Measurements from ENCODE around the gene SHISA6. TPM values are rescaled to one million over a fixed set of nuclear protein-coding genes. Genes with fewer than 3 reads are reported as not detected.
"Not testable (repeated sequence)": the region's sequence is repeated elsewhere in the genome, so short reads cannot be mapped to it uniquely, and the experiment has no call there.

SHISA6 gene
- total RNA-seq, 1 experiment from 2014 or later: not detected

DNA sequence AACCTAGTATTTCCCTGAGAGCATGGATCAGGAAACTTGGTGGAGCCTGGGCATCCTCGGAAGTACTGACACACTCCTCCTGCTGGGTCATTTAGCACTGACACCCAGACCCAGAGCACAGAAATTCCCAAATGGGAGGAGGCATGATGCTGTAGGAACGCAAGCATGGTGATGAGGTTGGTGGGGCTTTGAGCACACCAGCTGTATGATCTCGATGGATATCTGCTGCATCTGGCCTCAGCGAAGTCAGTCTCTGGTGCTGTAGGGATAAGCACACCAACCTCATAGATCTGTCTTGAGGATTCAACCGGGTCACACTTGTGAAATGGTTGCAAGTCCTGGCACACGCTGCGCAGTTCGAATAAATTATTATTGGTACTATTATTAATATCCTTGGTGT, 52.5 kb downstream of the SHISA6 start:
- in situ Hi-C loops (cut with HindIII; ENCODE audit: low pct_unique_long_range_greater_than_20kb, low sequenced_read_pairs): no loop called here
- DNase-seq (ENCODE audit: low read depth): no peak

DNA sequence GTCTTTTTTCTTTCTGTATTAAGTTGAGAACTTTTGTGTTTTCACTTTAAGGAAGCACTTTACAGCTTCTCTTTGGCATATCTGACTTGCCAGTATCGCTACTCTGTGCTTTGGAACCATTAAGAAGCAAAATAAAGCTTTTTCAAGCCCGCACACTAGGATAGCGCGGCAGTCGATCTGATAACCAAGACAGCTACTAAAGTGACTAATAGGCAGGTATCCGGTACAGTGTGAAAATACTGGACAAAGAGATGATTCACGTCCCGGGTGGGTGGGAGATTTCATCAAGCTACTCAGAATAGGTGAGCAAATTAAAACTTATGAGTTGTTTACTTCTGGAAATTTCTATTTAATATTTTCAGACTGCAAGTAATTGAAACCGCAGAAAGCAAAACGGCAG, 53.8 kb downstream of the SHISA6 start:
- in situ Hi-C loops (cut with HindIII; ENCODE audit: low pct_unique_long_range_greater_than_20kb, low sequenced_read_pairs): no loop called here
- no peak for DNase-seq (ENCODE audit: low read depth)

GRCh38 chr17:11296994-11297393, 56.0 kb downstream of the SHISA6 start:
- no peak for DNase-seq (ENCODE audit: low read depth)
- in situ Hi-C loops (cut with HindIII; ENCODE audit: low pct_unique_long_range_greater_than_20kb, low sequenced_read_pairs): no loop called here

GRCh38 chr17:11298401-11298800, 57.4 kb downstream of the SHISA6 start:
- DNase-seq (ENCODE audit: low read depth): no peak
- in situ Hi-C loops (cut with HindIII; ENCODE audit: low pct_unique_long_range_greater_than_20kb, low sequenced_read_pairs): no loop called here

- in situ Hi-C loops (cut with HindIII; ENCODE audit: low pct_unique_long_range_greater_than_20kb, low sequenced_read_pairs): no loop called here
- DNase-seq (ENCODE audit: low read depth): no peak
Observed at GRCh38 chr17:11300201-11300600, 59.2 kb downstream of the SHISA6 start.

- in situ Hi-C loops (cut with HindIII; ENCODE audit: low pct_unique_long_range_greater_than_20kb, low sequenced_read_pairs): no loop called here
- DNase-seq (ENCODE audit: low read depth): no peak
Observed at GRCh38 chr17:11300738-11301137, 59.7 kb downstream of the SHISA6 start.

GRCh38 chr17:11301874-11302273, 60.9 kb downstream of the SHISA6 start:
- not testable (repeated sequence) for DNase-seq (ENCODE audit: low read depth)

DNA sequence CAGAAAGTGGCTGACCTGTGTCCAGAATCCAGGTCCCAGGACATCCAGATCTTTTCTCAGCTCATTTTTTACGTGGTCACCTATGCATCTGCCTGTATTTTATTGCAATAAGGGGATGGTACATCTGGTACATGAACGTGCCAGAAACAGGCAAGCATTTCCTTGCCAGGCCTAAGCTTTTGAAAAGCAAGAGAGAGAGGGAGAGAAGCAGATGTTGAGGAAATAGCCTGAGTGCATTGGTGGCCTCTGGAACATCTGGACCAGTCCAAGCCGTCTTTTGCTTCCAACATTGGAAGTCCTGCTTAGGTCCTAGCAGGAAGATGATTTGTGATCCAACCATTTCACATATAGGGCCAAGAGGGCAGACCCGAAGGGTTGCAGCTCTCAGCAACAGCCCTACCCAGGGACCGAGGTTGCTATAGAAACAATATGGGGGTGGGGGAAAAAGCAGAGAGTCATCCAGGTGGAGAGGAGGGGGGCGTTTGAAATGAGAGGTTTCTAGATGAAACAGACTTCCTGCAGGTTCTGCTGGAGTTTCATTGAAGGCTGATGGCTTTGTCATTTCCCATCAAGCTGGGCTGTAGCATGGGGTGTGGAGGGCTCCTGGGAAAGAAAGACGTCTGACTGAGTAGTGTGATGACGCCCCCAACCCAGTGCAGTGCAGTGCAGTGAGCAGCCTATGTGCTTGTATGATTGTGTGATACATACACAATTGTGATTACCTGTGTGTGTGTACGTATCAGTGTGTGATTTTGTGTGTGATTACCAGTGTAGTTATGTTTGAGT, 61.6 kb downstream of the SHISA6 start:
- in situ Hi-C loops (cut with HindIII; ENCODE audit: low pct_unique_long_range_greater_than_20kb, low sequenced_read_pairs): no loop called here
- DNase-seq (ENCODE audit: low read depth): no peak

More at GRCh38 chr17:11301874-11302273, 60.9 kb downstream of the SHISA6 start:
- in situ Hi-C loops (cut with HindIII; ENCODE audit: low pct_unique_long_range_greater_than_20kb, low sequenced_read_pairs): not testable (repeated sequence)

GRCh38 chr17:11303773-11304394, 62.9 kb downstream of the SHISA6 start:
- no peak for DNase-seq (ENCODE audit: low read depth)
- in situ Hi-C loops (cut with HindIII; ENCODE audit: low pct_unique_long_range_greater_than_20kb, low sequenced_read_pairs): no loop called here

- DNase-seq (ENCODE audit: low read depth): no peak
- in situ Hi-C loops (cut with HindIII; ENCODE audit: low pct_unique_long_range_greater_than_20kb, low sequenced_read_pairs): no loop called here
Observed at GRCh38 chr17:11304568-11304967, 63.6 kb downstream of the SHISA6 start.

DNA sequence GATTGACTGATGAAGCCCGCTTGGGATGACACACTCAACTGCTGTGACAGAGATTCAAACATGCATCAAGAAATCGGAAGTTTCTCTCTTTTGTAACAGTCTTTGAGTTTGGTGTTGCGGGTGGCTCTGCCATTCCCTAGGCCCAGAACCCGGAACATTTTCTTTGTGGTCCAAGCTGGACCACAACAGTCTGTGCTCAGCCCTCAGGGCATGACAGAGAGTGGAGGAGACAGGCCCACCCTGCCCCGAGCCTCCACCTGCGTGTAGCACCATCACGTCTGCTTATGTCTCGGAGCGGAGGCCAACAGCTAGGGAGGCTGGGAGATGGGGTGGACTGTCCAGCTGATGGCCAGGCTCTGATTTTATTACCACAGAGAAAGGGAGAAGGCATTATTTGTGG, 64.5 kb downstream of the SHISA6 start:
- in situ Hi-C loops (cut with HindIII; ENCODE audit: low pct_unique_long_range_greater_than_20kb, low sequenced_read_pairs): no loop called here
- DNase-seq (ENCODE audit: low read depth): no peak

- DNase-seq (ENCODE audit: low read depth): no peak
- in situ Hi-C loops (cut with HindIII; ENCODE audit: low pct_unique_long_range_greater_than_20kb, low sequenced_read_pairs): no loop called here
Observed at GRCh38 chr17:11308531-11308930, 67.5 kb downstream of the SHISA6 start.

DNA sequence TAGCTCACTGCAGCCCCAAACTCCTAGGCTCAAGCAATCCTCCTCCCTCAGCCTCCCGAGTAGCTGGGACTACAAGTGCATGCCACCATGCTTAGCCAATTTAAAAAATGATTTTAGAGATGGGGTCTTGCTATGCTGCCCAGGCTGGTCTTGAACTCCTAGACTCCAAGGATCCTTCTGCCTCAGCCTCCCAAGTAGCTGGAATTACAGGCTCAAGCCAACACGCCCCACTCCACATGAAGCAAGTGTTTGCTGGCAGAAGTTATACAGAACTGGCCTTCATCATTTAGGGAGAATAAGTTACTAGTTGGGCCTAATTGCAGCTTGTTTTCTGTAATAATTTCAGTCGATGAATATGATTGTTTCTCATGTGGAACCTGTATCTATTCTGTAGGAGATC, 68.0 kb downstream of the SHISA6 start:
- no peak for DNase-seq (ENCODE audit: low read depth)
- in situ Hi-C loops (cut with HindIII; ENCODE audit: low pct_unique_long_range_greater_than_20kb, low sequenced_read_pairs): no loop called here

DNA sequence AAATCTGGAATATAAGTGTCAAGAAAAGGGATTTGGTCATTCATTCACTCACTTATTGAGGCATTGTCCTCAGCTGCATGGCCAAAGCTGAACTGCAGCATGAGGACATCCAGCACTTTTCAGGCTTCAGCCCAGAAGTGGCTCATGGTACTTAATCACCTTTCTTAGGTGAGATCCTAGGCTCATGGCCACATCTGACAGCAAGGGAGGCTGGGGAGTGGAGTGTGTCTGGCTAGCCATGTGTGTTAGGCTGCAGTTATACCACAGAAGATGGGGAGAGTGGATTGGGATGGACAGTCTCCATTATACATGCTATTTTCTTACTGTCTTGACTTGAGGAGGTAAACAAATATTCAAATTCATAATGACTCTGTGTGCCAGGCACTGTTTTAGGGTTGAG, 68.8 kb downstream of the SHISA6 start:
- no peak for DNase-seq (ENCODE audit: low read depth)
- in situ Hi-C loops (cut with HindIII; ENCODE audit: low pct_unique_long_range_greater_than_20kb, low sequenced_read_pairs): no loop called here

GRCh38 chr17:11316451-11316850, 75.4 kb downstream of the SHISA6 start:
- DNase-seq (ENCODE audit: low read depth); in situ Hi-C loops (cut with HindIII; ENCODE audit: low pct_unique_long_range_greater_than_20kb, low sequenced_read_pairs): not testable (repeated sequence)

- no peak for DNase-seq (ENCODE audit: low read depth)
- in situ Hi-C loops (cut with HindIII; ENCODE audit: low pct_unique_long_range_greater_than_20kb, low sequenced_read_pairs): no loop called here
Observed at GRCh38 chr17:11318207-11318606, 77.2 kb downstream of the SHISA6 start.

- DNase-seq (ENCODE audit: low read depth): no peak
- in situ Hi-C loops (cut with HindIII; ENCODE audit: low pct_unique_long_range_greater_than_20kb, low sequenced_read_pairs): no loop called here
Observed at GRCh38 chr17:11319894-11320293, 78.9 kb downstream of the SHISA6 start.

DNA sequence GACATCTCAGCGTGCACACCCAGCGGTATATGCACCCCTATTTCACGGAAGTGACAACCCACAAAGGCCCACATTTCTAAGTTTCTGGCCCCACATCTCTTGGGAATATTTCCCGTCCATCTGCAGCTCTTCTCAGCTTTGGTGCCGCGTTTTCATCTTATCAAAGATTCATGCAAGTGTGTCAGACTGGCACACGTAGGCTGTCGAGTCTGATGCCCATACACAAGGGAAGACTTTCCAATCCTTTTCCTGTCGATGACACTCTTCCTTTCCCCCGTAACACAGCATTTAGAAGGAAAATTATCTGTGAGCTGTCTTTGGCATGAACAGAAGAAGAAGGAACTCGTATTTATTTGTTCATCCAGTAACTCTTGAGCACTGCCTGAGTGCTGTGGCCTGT, 83.0 kb downstream of the SHISA6 start:
- DNase-seq (ENCODE audit: low read depth): no peak
- in situ Hi-C loops (cut with HindIII; ENCODE audit: low pct_unique_long_range_greater_than_20kb, low sequenced_read_pairs): no loop called here

DNA sequence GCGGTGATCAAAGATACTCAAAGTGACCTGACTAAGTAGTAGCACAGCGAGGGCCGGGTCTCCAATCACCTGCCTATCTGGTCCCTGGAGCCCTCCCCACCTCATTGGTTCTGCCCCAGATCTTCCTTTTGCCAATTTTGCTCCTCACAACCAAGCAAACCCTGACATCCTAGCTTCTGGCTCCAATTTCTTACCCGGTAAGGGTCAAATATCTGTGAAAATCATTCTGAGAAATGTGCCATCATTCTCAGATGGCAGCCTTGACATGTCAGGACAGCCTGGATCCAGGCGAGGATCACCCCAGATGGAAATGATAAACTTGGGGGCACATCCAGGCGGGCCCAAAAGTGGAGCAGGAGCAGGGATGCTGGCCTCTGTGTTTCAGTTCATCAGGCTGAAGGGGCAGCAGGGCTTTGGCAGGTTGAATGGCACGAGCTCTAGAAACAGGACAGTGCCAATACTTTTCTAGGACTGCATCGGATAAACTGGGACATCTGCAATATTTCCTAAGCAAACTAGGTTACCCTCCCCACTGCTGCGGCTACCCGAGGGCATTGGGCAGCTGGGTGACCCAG, 83.9 kb downstream of the SHISA6 start:
- in situ Hi-C loops (cut with HindIII; ENCODE audit: low pct_unique_long_range_greater_than_20kb, low sequenced_read_pairs): no loop called here
- no peak for DNase-seq (ENCODE audit: low read depth)

GRCh38 chr17:11326492-11326891, 85.5 kb downstream of the SHISA6 start:
- in situ Hi-C loops (cut with HindIII; ENCODE audit: low pct_unique_long_range_greater_than_20kb, low sequenced_read_pairs): no loop called here
- no peak for DNase-seq (ENCODE audit: low read depth)
